B cell (primary cell): ENCODE results near the gene KLRC2. TPM values are rescaled to one million over a fixed set of nuclear protein-coding genes. Genes with fewer than 3 reads are reported as not detected.

Source experiments
- ATAC-seq: fragments of 200-7000 bp; cut with Tn5 transposase; one replicate; pipeline ENCODE4 v1.10.0; 2021; ENCODE audit warnings: low read depth, mild to moderate bottlenecking, moderate number of reproducible peaks, moderate library complexity
- CTCF ChIA-PET: fragments of 350-600 bp; sonication (Branson Sonifier 250); formaldehyde crosslinking; loops from one replicate; lab custom pipeline; 2021; ENCODE audit warnings: antibody characterized with exemption, inconsistent platforms; lab: Charles Lee
- POLR2A ChIA-PET: fragments of 350-600 bp; sonication (Branson Sonifier 250); formaldehyde crosslinking; loops from one replicate; lab custom pipeline; 2021; ENCODE audit warnings: antibody characterized with exemption; lab: Charles Lee
- DNase-seq: peaks from one replicate; pipeline ENCODE4 v3.0.0; 2013
- H2AFZ ChIP-seq: 2 replicates; pipeline ENCODE4 v1.6.1; 2012; ENCODE audit warnings: mild to moderate bottlenecking, low read depth, low read length; ENCODE audit not compliant: insufficient read depth, poor library complexity, severe bottlenecking
- H3K27ac ChIP-seq, 2 donors: 1 replicate in 1 of 2; 2 replicates in 1 of 2; pipeline ENCODE4 v1.5.1; 2012 to 2013; ENCODE audit warnings: low read length in 2 of 2, mild to moderate bottlenecking in 2 of 2, moderate library complexity in 1 of 2
- H3K27me3 ChIP-seq, 4 experiments: fragments of 200-600 bp in 1 of 4; sonication (generic) in 1 of 4; replicated peaks in 1 of 4; 1 replicate in 2 of 4; 2 replicates in 2 of 4; pipeline versions ENCODE4 v1.6.1 to v1.7.0; 2013 to 2016; ENCODE audit warnings: low read length in 3 of 4, mild to moderate bottlenecking in 2 of 4, mixed read lengths in 1 of 4, moderate library complexity in 1 of 4; ENCODE audit not compliant: insufficient read depth in 4 of 4, control insufficient read depth in 3 of 4; ENCODE audit errors: control extremely low read depth in 1 of 4
- H3K36me3 ChIP-seq, 2 experiments: replicated peaks in 1 of 2; 1 replicate in 1 of 2; 2 replicates in 1 of 2; pipeline versions ENCODE4 v1.6.1 to v1.7.1; 2013; ENCODE audit warnings: low read length in 1 of 2; ENCODE audit not compliant: insufficient read depth in 2 of 2, control insufficient read depth in 1 of 2; ENCODE audit errors: control extremely low read depth in 1 of 2, extremely low read depth in 1 of 2
- H3K4me1 ChIP-seq, 2 donors: fragments of 200-600 bp in 1 of 2; sonication (generic) in 1 of 2; 1 replicate in 1 of 2; 2 replicates in 1 of 2; pipeline versions ENCODE4 v1.5.1 to v1.6.1; 2013 to 2017; ENCODE audit warnings: low read length in 2 of 2; ENCODE audit not compliant: control insufficient read depth in 2 of 2, insufficient read depth in 2 of 2
- H3K4me2 ChIP-seq: replicated peaks from 2 replicates; pipeline ENCODE3; 2012; ENCODE audit warnings: mild to moderate bottlenecking, low read depth, low read length; ENCODE audit not compliant: poor library complexity, severe bottlenecking
- H3K4me3 ChIP-seq, 5 experiments: fragments of 200-600 bp in 1 of 5; sonication (generic) in 1 of 5; 1 replicate in 3 of 5; 2 replicates in 2 of 5; pipeline versions ENCODE4 v1.5.1 to v1.7.0; 2011 to 2016; ENCODE audit warnings: low read length in 4 of 5, mild to moderate bottlenecking in 4 of 5, low read depth in 2 of 5, control low read depth in 1 of 5, moderate library complexity in 1 of 5; ENCODE audit not compliant: insufficient read depth in 1 of 5; ENCODE audit errors: control extremely low read depth in 1 of 5, extremely low read depth in 1 of 5
- H3K79me2 ChIP-seq: fragments of 200-600 bp; sonication (generic); one replicate; pipeline ENCODE4 v1.6.0; 2016; ENCODE audit warnings: low read length; ENCODE audit not compliant: control insufficient read depth, insufficient read depth
- H3K9ac ChIP-seq: fragments of 200-600 bp; sonication (generic); 2 replicates; pipeline ENCODE4 v1.6.1; 2017; ENCODE audit warnings: mild to moderate bottlenecking, low read length, moderate library complexity
- H3K9me3 ChIP-seq, 3 donors: one replicate each; pipeline versions ENCODE4 v1.6.1 to v1.7.1; 2013; ENCODE audit warnings: low read length in 2 of 3; ENCODE audit not compliant: control insufficient read depth in 2 of 3, insufficient read depth in 1 of 3; ENCODE audit errors: control extremely low read depth in 1 of 3
- H4K20me1 ChIP-seq: 2 replicates; pipeline ENCODE4 v1.6.0; 2012; ENCODE audit warnings: mild to moderate bottlenecking, low read length; ENCODE audit not compliant: insufficient read depth, control insufficient read depth, poor library complexity, severe bottlenecking
- H3K27ac Mint-ChIP-seq: one replicate; pipeline ENCODE4 v1.8.0; 2021; ENCODE audit warnings: mixed read lengths
- H3K27me3 Mint-ChIP-seq: one replicate; pipeline ENCODE4 v1.8.0; 2021; ENCODE audit warnings: mixed read lengths
- H3K4me1 Mint-ChIP-seq: one replicate; pipeline ENCODE4 v1.8.0; 2021; ENCODE audit warnings: mixed read lengths
- H3K4me3 Mint-ChIP-seq: one replicate; pipeline ENCODE4 v1.8.0; 2021; ENCODE audit warnings: mixed read lengths
- H3K9me3 Mint-ChIP-seq: one replicate; pipeline ENCODE4 v1.8.0; 2022; ENCODE audit warnings: mixed read lengths; ENCODE audit not compliant: insufficient read depth
- CTCF ChIP-seq: fragments of 200-600 bp; IDR thresholded peaks from one replicate; pipeline ENCODE4 v1.8.0; 2022; ENCODE audit warnings: antibody characterized with exemption, mild to moderate bottlenecking
- EZH2 ChIP-seq: IDR thresholded peaks from 2 replicates; pipeline ENCODE4 v1.6.1; 2012; ENCODE audit warnings: borderline replicate concordance, low read depth, mild to moderate bottlenecking, moderate library complexity, low read length; ENCODE audit not compliant: insufficient read depth, poor library complexity, severe bottlenecking
- WGBS: methylation state at CpG from one replicate; pipeline ENCODE4 v1.1.5; 2013; ENCODE audit warnings: missing lambda C conversion rate; ENCODE audit not compliant: insufficient coverage; 5-methylcytosine and 5-hydroxymethylcytosine counted together
- intact Hi-C: fragments of 100-400 bp; cut with micrococcal nuclease; formaldehyde crosslinking; loops from one replicate; pipeline ENCODE4 v1.10.0; 2022
- polyA plus RNA-seq: library from polyadenylated mRNA; depleted of rRNA; stranded (reverse); fragments of >200 nt; gene quantifications from 2 replicates; pipeline ENCODE4 v1.2.3, GENCODE V29; 2012
- total RNA-seq, 2 donors: library from RNA; stranded (reverse); fragments of 120-200 nt in 1 of 2; gene quantifications; 1 replicate in 1 of 2; 2 replicates in 1 of 2; pipeline versions ENCODE4 v1.2.3 to v1.2.4, GENCODE V29; 2013 to 2022

KLRC2 gene
- total and polyA plus RNA-seq, 2 donors (not counting 1 experiment from before 2014, with no cell fraction given) = 0.21 to 0.59 TPM

GRCh38 chr12:10400829-10401228 lies 35.0 kb downstream of the KLRC2 start:
- Histone ChIP-seq H3K4me3 (no peak overlapping the region), H3K4me1 (peaks cover 17 to 22% of the 10 kb centered on the region in 2 donors), H3K27ac (no peak overlapping the region), H3K9ac (no peak overlapping the region), H3K4me2 (no peak overlapping the region), H3K9me3 (peaks cover 0 to 3% (median 3%) of the 10 kb centered on the region in 3 donors), H3K79me2 (no peaks in the 10 kb centered on the region), H4K20me1 (no peaks in the 10 kb centered on the region), H3K27me3 (no peaks in the 10 kb centered on the region), H2AFZ (no peak overlapping the region), H3K36me3 (no peaks in the 10 kb centered on the region)
- TF ChIP-seq CTCF (no peak), EZH2 (no peak)
- no peak for DNase-seq
- CTCF ChIA-PET = no interaction called here
- intact Hi-C loops = no loop called here
- H3K27me3 Mint-ChIP-seq = peaks cover 33% of the 10 kb centered on the region
- H3K27ac Mint-ChIP-seq = no peak overlapping the region
- no peaks in the 10 kb centered on the region for H3K9me3 Mint-ChIP-seq
- POLR2A ChIA-PET = no interaction called here
- no peak for ATAC-seq
- peaks cover 5% of the 10 kb centered on the region for H3K4me1 Mint-ChIP-seq
- no peak overlapping the region for H3K4me3 Mint-ChIP-seq

DNA sequence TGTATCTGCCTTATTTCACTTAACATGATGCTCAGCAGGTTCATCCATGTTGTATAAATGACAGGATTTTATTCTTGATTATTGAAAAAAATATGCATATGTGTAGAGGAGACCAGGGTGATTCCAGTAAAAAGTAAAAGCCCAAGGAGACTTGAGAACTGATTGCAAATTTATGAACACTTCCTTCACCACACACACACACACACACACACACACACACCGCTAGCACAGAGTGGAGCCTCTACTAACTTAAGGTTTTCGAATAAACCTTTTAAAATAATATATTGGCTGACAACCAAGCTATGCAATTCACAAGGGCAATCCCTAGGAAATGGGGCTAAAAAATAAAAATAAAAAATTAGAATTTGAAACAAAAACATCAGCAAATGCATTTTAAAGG lies 37.6 kb downstream of the KLRC2 start:
- intact Hi-C loops = no loop called here
- Histone ChIP-seq H3K36me3 (no peaks in the 10 kb centered on the region), H2AFZ (no peak overlapping the region), H3K9ac (no peak overlapping the region), H3K4me2 (no peak overlapping the region), H3K79me2 (no peaks in the 10 kb centered on the region), H3K27ac (no peak overlapping the region), H3K27me3 (no peaks in the 10 kb centered on the region), H3K4me1 (peaks cover 38 to 47% of the 10 kb centered on the region in 2 donors), H3K9me3 (peaks cover 0 to 3% (median 0%) of the 10 kb centered on the region in 3 donors), H4K20me1 (no peaks in the 10 kb centered on the region), H3K4me3 (no peak overlapping the region)
- H3K4me3 Mint-ChIP-seq = no peak overlapping the region
- H3K9me3 Mint-ChIP-seq = no peaks in the 10 kb centered on the region
- no CpG with 5 or more reads among the region's 2 CpGs for WGBS
- H3K27me3 Mint-ChIP-seq = peaks cover 33% of the 10 kb centered on the region
- H3K4me1 Mint-ChIP-seq = peaks cover 22% of the 10 kb centered on the region
- ChIA-PET CTCF (no interaction called here), POLR2A (no interaction called here)
- DNase-seq = no peak
- ATAC-seq = no peak
- no peak overlapping the region for H3K27ac Mint-ChIP-seq
- TF ChIP-seq CTCF (no peak), EZH2 (no peak)
